Measurements from ENCODE around the gene PTPRN2.
"Not testable (repeated sequence)": the region's sequence is repeated elsewhere in the genome, so short reads cannot be mapped to it uniquely, and the experiment has no call there.

The PTPRN2 gene

DNA sequence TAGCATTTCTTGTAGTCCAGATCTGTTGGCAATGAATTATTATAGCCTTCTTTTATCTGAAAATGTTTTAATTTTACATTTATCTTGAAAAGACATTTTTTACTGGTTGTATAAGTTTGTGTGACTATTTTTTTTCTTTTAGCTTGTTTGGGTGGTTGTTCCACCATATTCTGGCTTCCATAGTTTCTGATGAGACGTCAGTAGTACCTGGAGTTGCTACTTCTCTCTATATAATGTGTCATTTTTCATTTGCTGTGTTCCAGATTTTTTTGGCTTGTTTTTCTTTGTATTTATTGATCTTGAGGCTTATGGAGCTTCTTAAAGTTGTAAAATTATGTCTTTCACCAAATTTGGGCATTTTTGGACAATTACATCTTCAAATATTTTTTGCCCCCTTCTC is 1082.0 kb downstream of the PTPRN2 start:
- TF ChIP-seq CTCF (IDR thresholded peaks at IDR 0.05; ENCODE audit: low read depth, low read length, missing control alignments) = no peak

DNA sequence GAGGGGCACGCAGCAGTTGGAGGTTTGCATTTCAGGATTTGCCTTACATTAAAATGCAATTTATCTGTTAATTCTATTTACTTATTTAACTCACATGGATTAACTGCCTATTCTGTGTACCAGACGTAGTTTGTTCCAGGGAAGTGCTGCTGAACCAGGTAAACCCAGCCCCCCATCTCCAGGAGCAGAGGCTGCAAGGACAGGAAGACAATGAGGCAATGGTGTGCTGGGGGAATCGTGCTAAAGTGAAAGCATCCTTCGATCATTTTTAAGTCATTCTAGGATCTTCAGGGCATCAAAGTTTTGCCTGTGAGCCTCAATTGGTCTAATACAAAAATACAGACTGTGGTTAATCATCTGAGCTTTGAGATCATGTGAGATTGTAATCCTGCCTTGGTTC is 1084.4 kb downstream of the PTPRN2 start:
- in situ Hi-C loops (cut with HindIII; ENCODE audit: low sequenced_read_pairs) = no loop called here
- no peak for DNase-seq (ENCODE audit: low read depth)
- no peak overlapping the region for H3K4me3 ChIP-seq (ENCODE audit: low read depth, low read length)
- no peak for TF ChIP-seq CTCF (IDR thresholded peaks at IDR 0.05; ENCODE audit: low read depth, low read length, missing control alignments)

More for the DNA sequence above, 1082.0 kb downstream of the PTPRN2 start:
- in situ Hi-C loops (cut with HindIII; ENCODE audit: low sequenced_read_pairs) = no loop called here
- H3K4me3 ChIP-seq (ENCODE audit: low read depth, low read length) = no peak overlapping the region
- DNase-seq (ENCODE audit: low read depth) = no peak

DNA sequence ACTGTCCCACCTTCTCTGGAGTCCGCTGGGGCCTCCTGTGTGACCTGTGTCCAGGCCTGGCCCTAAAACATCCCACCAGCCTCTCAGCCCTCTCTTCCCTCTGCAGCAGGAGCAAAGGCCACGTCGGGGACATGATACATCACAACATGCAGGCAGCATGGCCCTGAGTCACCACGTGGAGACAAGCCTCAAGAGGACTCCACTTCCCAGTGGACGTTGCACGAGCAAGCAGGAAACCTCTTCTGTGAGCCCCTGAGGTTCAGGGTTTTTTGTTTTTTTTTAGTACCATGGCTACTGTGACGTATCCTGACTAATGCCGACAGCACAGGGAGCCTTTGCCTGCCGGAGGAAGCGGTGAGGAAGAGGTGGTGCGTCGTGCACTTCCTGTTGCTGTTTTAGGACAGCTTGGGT is 1084.9 kb downstream of the PTPRN2 start:
- H3K4me3 ChIP-seq (ENCODE audit: low read depth, low read length) = no peak overlapping the region
- no peak for DNase-seq (ENCODE audit: low read depth)
- no peak for TF ChIP-seq CTCF (IDR thresholded peaks at IDR 0.05; ENCODE audit: low read depth, low read length, missing control alignments)
- in situ Hi-C loops (cut with HindIII; ENCODE audit: low sequenced_read_pairs) = no loop called here

- TF ChIP-seq CTCF (IDR thresholded peaks at IDR 0.05; ENCODE audit: low read depth, low read length, missing control alignments) = no peak
- DNase-seq (ENCODE audit: low read depth) = no peak
- H3K4me3 ChIP-seq (ENCODE audit: low read depth, low read length) = no peak overlapping the region
- in situ Hi-C loops (cut with HindIII; ENCODE audit: low sequenced_read_pairs) = no loop called here
These were observed 1086.0 kb downstream of the PTPRN2 start for GRCh38 chr7:157501581-157501980.

DNA sequence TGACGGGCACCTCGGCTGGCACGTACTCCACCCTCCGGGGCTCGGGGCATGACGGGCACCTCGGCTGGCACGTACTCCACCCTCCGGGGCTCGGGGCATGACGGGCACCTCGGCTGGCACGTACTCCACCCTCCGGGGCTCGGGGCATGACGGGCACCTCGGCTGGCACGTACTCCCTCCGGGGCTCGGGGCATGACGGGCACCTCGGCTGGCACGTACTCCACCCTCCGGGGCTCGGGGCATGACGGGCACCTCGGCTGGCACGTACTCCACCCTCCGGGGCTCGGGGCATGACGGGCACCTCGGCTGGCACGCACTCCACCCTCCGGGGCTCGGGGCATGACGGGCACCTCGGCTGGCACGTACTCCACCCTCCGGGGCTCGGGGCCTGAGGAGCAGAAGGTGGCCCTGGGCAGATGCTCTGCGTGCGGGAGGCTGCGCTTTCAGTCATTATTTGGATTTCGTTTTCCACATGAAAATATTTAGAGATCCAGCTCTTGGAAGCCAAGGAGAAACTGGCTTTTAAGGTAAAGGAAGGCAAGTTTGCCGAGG is 1086.6 kb downstream of the PTPRN2 start:
- in situ Hi-C loops (cut with HindIII; ENCODE audit: low sequenced_read_pairs); H3K4me3 ChIP-seq (ENCODE audit: low read depth, low read length); DNase-seq (ENCODE audit: low read depth): not testable (repeated sequence)

DNA sequence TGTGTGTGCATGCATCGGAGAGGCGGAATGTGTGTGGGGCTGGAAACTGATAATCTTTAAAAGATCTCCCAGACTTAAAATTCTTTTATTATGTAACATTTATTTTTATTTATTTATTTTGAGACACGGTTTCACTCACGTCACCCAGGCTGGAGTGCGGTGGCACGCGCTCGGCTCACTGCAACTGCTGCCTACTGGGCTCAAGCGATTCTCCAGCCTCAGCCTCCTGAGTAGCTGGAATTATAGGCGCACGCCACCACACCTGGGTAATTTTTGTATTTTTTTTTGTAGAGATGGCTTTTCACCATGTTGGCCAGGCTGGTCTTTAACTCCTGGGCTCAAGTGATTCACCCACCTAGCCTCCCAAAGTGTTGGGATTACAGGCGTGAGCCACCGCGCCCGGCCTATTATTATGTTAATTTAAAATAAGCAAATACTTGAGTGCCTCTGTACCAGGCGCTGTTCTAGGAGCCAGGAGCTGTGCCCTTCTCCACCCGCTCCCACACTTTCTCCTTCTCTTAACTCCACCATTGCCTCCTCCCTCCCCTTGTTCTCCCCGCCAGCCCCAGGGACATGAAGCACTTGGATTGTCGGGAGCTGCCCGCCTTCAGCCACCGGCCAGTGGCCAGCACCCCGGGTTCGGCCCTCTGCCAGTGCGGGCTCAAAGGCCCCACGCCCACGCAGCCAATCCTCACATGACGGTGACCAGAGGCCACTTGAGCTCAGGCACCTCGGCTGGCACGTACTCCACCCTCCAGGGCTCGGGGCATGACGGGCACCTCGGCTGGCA is 1087.3 kb downstream of the PTPRN2 start:
- no peak for DNase-seq (ENCODE audit: low read depth)
- no peak overlapping the region for H3K4me3 ChIP-seq (ENCODE audit: low read depth, low read length)
- no peak for TF ChIP-seq CTCF (IDR thresholded peaks at IDR 0.05; ENCODE audit: low read depth, low read length, missing control alignments)
- in situ Hi-C loops (cut with HindIII; ENCODE audit: low sequenced_read_pairs) = no loop called here

GRCh38 chr7:157499835-157500153 is 1087.8 kb downstream of the PTPRN2 start:
- TF ChIP-seq CTCF (IDR thresholded peaks at IDR 0.05; ENCODE audit: low read depth, low read length, missing control alignments) = no peak
- in situ Hi-C loops (cut with HindIII; ENCODE audit: low sequenced_read_pairs) = no loop called here
- no peak overlapping the region for H3K4me3 ChIP-seq (ENCODE audit: low read depth, low read length)
- DNase-seq (ENCODE audit: low read depth) = no peak

Data from astrocyte of the cerebellum (primary cell).